ENCODE results near the gene ITPRID1. TPM values are rescaled to one million over a fixed set of nuclear protein-coding genes. Genes with fewer than 3 reads are reported as not detected.

Gene ITPRID1
- total RNA-seq, 1 experiment from 2014 or later, result 1.2 TPM

- no peak overlapping the region for H2AK5ac ChIP-seq (ENCODE audit: insufficient read length, low read length)
- no peak overlapping the region for H3K56ac ChIP-seq (ENCODE audit: insufficient read length, low read depth, low read length)
- no CpG with 5 or more reads among the region's 3 CpGs for WGBS (ENCODE audit: extremely low coverage, insufficient read length, low lambda C conversion rate)
- Mint-ChIP-seq H3K27ac (peak overlapping the region in 1 of 3 experiments; percentile 85; a peak in 3 of 7 replicates), H3K27me3 (ENCODE audit: low read depth) (no peaks in the 10 kb centered on the region), H3K36me3 (ENCODE audit: insufficient read depth in 1 of 3, low read depth in 3 of 3) (no peaks in the 10 kb centered on the region), H3K4me3 (no peak overlapping the region), H3K4me1 (peaks cover 19 to 49% of the 10 kb centered on the region in 2 experiments), H3K9me3 (no peaks in the 10 kb centered on the region)
- no peaks in the 10 kb centered on the region for H3K79me1 ChIP-seq (ENCODE audit: insufficient read depth, low read depth, low read length, poor library complexity, severe bottlenecking)
- no peak overlapping the region for H3K23ac ChIP-seq (ENCODE audit: insufficient read length, low read depth, low read length)
- H3K4ac ChIP-seq (ENCODE audit: low read depth, low read length), result no peak overlapping the region
- H2BK12ac ChIP-seq (ENCODE audit: insufficient read length, low read depth, low read length), result no peak overlapping the region
- DNase-seq, result no peak
- H3K27ac ChIP-seq (ENCODE audit: insufficient read length, low read depth, low read length), result no peak overlapping the region
- no peak overlapping the region for H2BK20ac ChIP-seq (ENCODE audit: low read depth, low read length, poor library complexity, severe bottlenecking)
- H4K91ac ChIP-seq (ENCODE audit: insufficient read length, low read depth, low read length), result no peak overlapping the region
- H3K4me1 ChIP-seq (ENCODE audit: insufficient read depth, low read length), result peaks cover 13% of the 10 kb centered on the region
- H2BK15ac ChIP-seq (ENCODE audit: low read depth, low read length), result no peak overlapping the region
- no peak overlapping the region for H2AFZ ChIP-seq (ENCODE audit: low read length)
- H4K8ac ChIP-seq (replicated peaks; ENCODE audit: insufficient read length, low read depth, low read length), result no peak overlapping the region
- no peak overlapping the region for H3K18ac ChIP-seq (ENCODE audit: insufficient read length, low read depth, low read length)
- H2BK120ac ChIP-seq (ENCODE audit: low read depth, low read length, poor library complexity, severe bottlenecking), result no peak overlapping the region
- H3K9me3 ChIP-seq (ENCODE audit: control insufficient read depth, low read depth, low read length), result no peaks in the 10 kb centered on the region
- no peaks in the 10 kb centered on the region for H3K27me3 ChIP-seq (ENCODE audit: insufficient read depth, low read length)
- H3K79me2 ChIP-seq (ENCODE audit: insufficient read depth, low read length), result no peaks in the 10 kb centered on the region
- H4K20me1 ChIP-seq (ENCODE audit: control insufficient read depth, insufficient read depth, insufficient read length), result no peaks in the 10 kb centered on the region
- H3K4me2 ChIP-seq (ENCODE audit: insufficient read depth, insufficient read length, low read length), result no peak overlapping the region
- H3T11ph ChIP-seq (ENCODE audit: low read length), result no peak overlapping the region
- H2BK5ac ChIP-seq (ENCODE audit: insufficient read length, low read length), result no peak overlapping the region
- no peak overlapping the region for H4K5ac ChIP-seq (ENCODE audit: insufficient read length, low read depth, low read length)
- no peak overlapping the region for H3K14ac ChIP-seq (ENCODE audit: insufficient read depth, low read length)
- H3K23me2 ChIP-seq (ENCODE audit: insufficient read length, low read depth, low read length, poor library complexity, severe bottlenecking), result no peaks in the 10 kb centered on the region
- no peak overlapping the region for H3K9ac ChIP-seq (ENCODE audit: extremely low read depth, insufficient read length, low read length)
- TF ChIP-seq CTCF (conservative IDR thresholded peaks at IDR 0.05), result no peak
These were observed 35.9 kb upstream of the ITPRID1 start for GRCh38 chr7:31478018-31478417.
